HG03571 (cell line): Measurements from ENCODE around the gene SIX5.

Experiments
- ATAC-seq: cut with Tn5 transposase; IDR thresholded peaks from one replicate; pipeline ENCODE4 v1.9.1; 2021; ENCODE audit not compliant: unreplicated experiment

SIX5 gene

GRCh38 chr19:45777395-45777961 lies 8.4 kb upstream of the SIX5 start:
- ATAC-seq: no peak

GRCh38 chr19:45774765-45775164 lies 5.7 kb upstream of the SIX5 start:
- ATAC-seq: no peak

- ATAC-seq: no peak
Observed at GRCh38 chr19:45773384-45773783, 4.3 kb upstream of the SIX5 start.

GRCh38 chr19:45772912-45773311 lies 3.9 kb upstream of the SIX5 start:
- ATAC-seq: no peak

GRCh38 chr19:45772130-45772840 lies 3.2 kb upstream of the SIX5 start:
- no peak for ATAC-seq

- ATAC-seq: no peak
Observed at GRCh38 chr19:45771311-45771933, 2.4 kb upstream of the SIX5 start.

GRCh38 chr19:45770192-45771101 lies 1.4 kb upstream of the SIX5 start:
- ATAC-seq: peak; percentile 47

- no peak for ATAC-seq
Observed at GRCh38 chr19:45769821-45770191, 754 bp upstream of the SIX5 start.

GRCh38 chr19:45768655-45768983 lies 433 bp downstream of the SIX5 start:
- ATAC-seq: no peak

- no peak for ATAC-seq
Observed at GRCh38 chr19:45767881-45768654, 984 bp downstream of the SIX5 start.

GRCh38 chr19:45767410-45767880 lies 1.6 kb downstream of the SIX5 start:
- no peak for ATAC-seq

GRCh38 chr19:45766869-45767346 lies 2.1 kb downstream of the SIX5 start:
- ATAC-seq: no peak

- no peak for ATAC-seq
Observed at GRCh38 chr19:45766296-45766868, 2.7 kb downstream of the SIX5 start.

- ATAC-seq: no peak
Observed at GRCh38 chr19:45765702-45766295, 3.3 kb downstream of the SIX5 start.

GRCh38 chr19:45764945-45765701 lies 3.9 kb downstream of the SIX5 start:
- ATAC-seq: no peak

- ATAC-seq: no peak
Observed at GRCh38 chr19:45764475-45764874, 4.6 kb downstream of the SIX5 start.

GRCh38 chr19:45763691-45764294 lies 5.3 kb downstream of the SIX5 start:
- no peak for ATAC-seq

- no peak for ATAC-seq
Observed at GRCh38 chr19:45762870-45763631, 6.0 kb downstream of the SIX5 start.
